OCI-LY7 (cell line): ENCODE data around the gene NFAM1. TPM values are rescaled to one million over a fixed set of nuclear protein-coding genes. Genes with fewer than 3 reads are reported as not detected.

Experiments used
- BruUV-seq: library from RNA; stranded (reverse); fragments of 400-500 nt; replicated peaks from 2 replicates; lab custom pipeline; 2021; lab: Mats Ljungman, UMichigan
- CTCF ChIA-PET: fragments of 300-600 bp; sonication (Branson Sonifier 250); formaldehyde crosslinking; loops from one replicate; lab custom pipeline; 2022; ENCODE audit warnings: antibody characterized with exemption; ENCODE audit not compliant: unreplicated experiment; lab: Charles Lee
- POLR2A ChIA-PET: fragments of 300-600 bp; sonication (Branson Sonifier 250); formaldehyde crosslinking; loops from one replicate; lab custom pipeline; 2022; ENCODE audit warnings: antibody characterized with exemption; lab: Charles Lee
- DNase-seq: peaks from one replicate; pipeline ENCODE4 v3.0.0-alpha.2; 2015; ENCODE audit warnings: low spot score
- H2AFZ ChIP-seq: fragments of 200-600 bp; sonication (generic), shearing (Covaris generic); 2 replicates; pipeline ENCODE4 v1.6.1; 2014; ENCODE audit warnings: mild to moderate bottlenecking, antibody characterized with exemption, low read length, moderate library complexity
- H3K27ac ChIP-seq: fragments of 200-600 bp; sonication (generic); 2 replicates; pipeline ENCODE4 v1.5.1; 2014; ENCODE audit warnings: mixed run types, low read depth, mild to moderate bottlenecking, moderate library complexity, low read length, inconsistent platforms; ENCODE audit not compliant: poor library complexity, severe bottlenecking
- H3K36me3 ChIP-seq: fragments of 200-600 bp; sonication (generic); 2 replicates; pipeline ENCODE4 v1.6.1; 2014; ENCODE audit warnings: mild to moderate bottlenecking, antibody characterized with exemption, low read length, moderate library complexity, mixed read lengths; ENCODE audit not compliant: insufficient read depth
- H3K4me1 ChIP-seq: fragments of 200-600 bp; sonication (generic); 2 replicates; pipeline ENCODE4 v1.5.1; 2014; ENCODE audit warnings: mild to moderate bottlenecking, low read length; ENCODE audit not compliant: insufficient read depth, poor library complexity, severe bottlenecking
- H3K4me2 ChIP-seq: fragments of 200-600 bp; sonication (generic); 2 replicates; pipeline ENCODE4 v1.6.1; 2014; ENCODE audit warnings: mild to moderate bottlenecking, low read length
- H3K4me3 ChIP-seq: fragments of 200-600 bp; sonication (generic); 2 replicates; pipeline ENCODE4 v1.5.1; 2014; ENCODE audit warnings: mild to moderate bottlenecking, low read depth, low read length; ENCODE audit not compliant: poor library complexity, severe bottlenecking
- H3K79me2 ChIP-seq: fragments of 200-600 bp; sonication (generic); 2 replicates; pipeline ENCODE4 v1.6.1; 2016; ENCODE audit warnings: low read depth, mild to moderate bottlenecking, low read length, moderate library complexity, mixed read lengths; ENCODE audit not compliant: insufficient read depth
- H3K9me2 ChIP-seq: fragments of 200-600 bp; sonication (generic); 2 replicates; pipeline ENCODE4 v1.6.1; 2016; ENCODE audit warnings: mild to moderate bottlenecking, low read length, mixed read lengths; ENCODE audit not compliant: insufficient read depth
- H3K9me3 ChIP-seq: fragments of 200-600 bp; sonication (generic); 2 replicates; pipeline ENCODE4 v1.6.1; 2014; ENCODE audit warnings: mild to moderate bottlenecking, mixed run types, low read length, mixed read lengths
- H4K20me1 ChIP-seq: fragments of 200-600 bp; sonication (generic); 2 replicates; pipeline ENCODE4 v1.6.1; 2014; ENCODE audit warnings: mild to moderate bottlenecking, antibody characterized with exemption, low read length, moderate library complexity, mixed read lengths; ENCODE audit not compliant: insufficient read depth
- CTCF ChIP-seq: fragments of 200-600 bp; sonication (generic); conservative IDR thresholded peaks from 2 replicates; pipeline ENCODE4 v1.5.1; 2014; ENCODE audit warnings: mild to moderate bottlenecking, antibody characterized with exemption, low read length, moderate library complexity, mixed read lengths
- EZH2phosphoT487 ChIP-seq: fragments of 200-600 bp; sonication (generic); IDR thresholded peaks from 2 replicates; pipeline ENCODE4 v1.6.1; 2018; ENCODE audit warnings: low read depth, borderline replicate concordance, mild to moderate bottlenecking, mixed run types, antibody characterized with exemption, low read length, moderate library complexity, mixed read lengths
- intact Hi-C: fragments of 100-400 bp; cut with micrococcal nuclease; formaldehyde crosslinking; loops from one replicate; pipeline ENCODE4 v1.10.0; 2022; ENCODE audit not compliant: unreplicated experiment
- total RNA-seq, 2 experiments: library from RNA; depleted of rRNA in 1 of 2; stranded (reverse); fragments of >200 nt in 1 of 2; shearing (Covaris generic) in 1 of 2; gene quantifications; 2 replicates each; pipeline ENCODE4 v1.2.3, GENCODE V29; 2014 to 2022

NFAM1 gene
- total RNA-seq, 2 experiments from 2014 or later, result 0.16 to 0.88 TPM

GRCh38 chr22:42366806-42367581 is 65.2 kb downstream of the NFAM1 start:
- Histone ChIP-seq H3K4me1 (peaks cover 17% of the 10 kb centered on the region), H3K27ac (no peak overlapping the region), H3K9me3 (no peaks in the 10 kb centered on the region), H3K4me2 (no peak overlapping the region), H3K36me3 (no peaks in the 10 kb centered on the region), H2AFZ (no peak overlapping the region), H4K20me1 (no peaks in the 10 kb centered on the region), H3K79me2 (no peaks in the 10 kb centered on the region), H3K4me3 (no peak overlapping the region), H3K9me2 (no peaks in the 10 kb centered on the region)
- no peak for TF ChIP-seq EZH2phosphoT487
- TF ChIP-seq CTCF, result no peak
- ChIA-PET POLR2A (interaction anchor here (0.7 kb wide), 1 partner anchor 16 kb away, joined by 3 read pairs; no protein-coding TSS in a partner anchor), CTCF (no interaction called here)
- DNase-seq, result no peak
- BruUV-seq, result no TSS peak
- intact Hi-C loops, result no loop called here

GRCh38 chr22:42365942-42366695 is 66.1 kb downstream of the NFAM1 start:
- Histone ChIP-seq H3K36me3 (no peaks in the 10 kb centered on the region), H4K20me1 (no peaks in the 10 kb centered on the region), H2AFZ (no peak overlapping the region), H3K9me2 (no peaks in the 10 kb centered on the region), H3K27ac (no peak overlapping the region), H3K9me3 (no peaks in the 10 kb centered on the region), H3K4me3 (no peak overlapping the region), H3K79me2 (no peaks in the 10 kb centered on the region), H3K4me1 (peaks cover 17% of the 10 kb centered on the region), H3K4me2 (no peak overlapping the region)
- no peak for TF ChIP-seq EZH2phosphoT487
- TF ChIP-seq CTCF, result no peak
- no TSS peak for BruUV-seq
- POLR2A ChIA-PET, result no interaction called here
- CTCF ChIA-PET, result no interaction called here
- intact Hi-C loops, result no loop called here
- DNase-seq, result no peak
